CD8-positive, alpha-beta memory T cell (primary cell): ENCODE measurements around the gene FGFRL1. TPM values are rescaled to one million over a fixed set of nuclear protein-coding genes. Genes with fewer than 3 reads are reported as not detected.

ENCODE experiments used
- CTCF ChIA-PET: fragments of 350-600 bp; sonication (Branson Sonifier 250); formaldehyde crosslinking; loops from one replicate; lab custom pipeline; 2021; ENCODE audit warnings: antibody characterized with exemption; lab: Charles Lee
- POLR2A ChIA-PET: fragments of 350-600 bp; sonication (Branson Sonifier 250); formaldehyde crosslinking; loops from one replicate; lab custom pipeline; 2021; ENCODE audit warnings: antibody characterized with exemption; lab: Charles Lee
- DNase-seq, 5 donors: peaks; one replicate each; pipeline versions ENCODE4 v3.0.0 to v3.0.0-alpha.2; 2020 to 2022; ENCODE audit warnings: mixed read lengths in 1 of 5
- H3K27ac ChIP-seq: one replicate; pipeline ENCODE4 v1.7.0; 2013; ENCODE audit warnings: low read depth, mild to moderate bottlenecking, low read length, moderate library complexity
- H3K27me3 ChIP-seq: 2 replicates; pipeline ENCODE4 v1.7.0; 2013; ENCODE audit warnings: low read length, mild to moderate bottlenecking; ENCODE audit not compliant: insufficient read depth, poor library complexity, severe bottlenecking
- H3K36me3 ChIP-seq: 2 replicates; pipeline ENCODE4 v1.7.0; 2013; ENCODE audit warnings: mild to moderate bottlenecking, low read length, moderate library complexity; ENCODE audit not compliant: insufficient read depth
- H3K4me1 ChIP-seq: 2 replicates; pipeline ENCODE4 v1.7.0; 2013; ENCODE audit warnings: mild to moderate bottlenecking, low read length, moderate library complexity; ENCODE audit not compliant: insufficient read depth
- H3K4me3 ChIP-seq: 2 replicates; pipeline ENCODE4 v1.7.0; 2013; ENCODE audit warnings: mild to moderate bottlenecking, low read length
- H3K9me3 ChIP-seq: 2 replicates; pipeline ENCODE4 v1.7.0; 2013; ENCODE audit warnings: mild to moderate bottlenecking, low read length
- H3K27ac Mint-ChIP-seq, 8 donors: one replicate each; pipeline ENCODE4 v1.8.0; 2020 to 2021; ENCODE audit warnings: mixed read lengths in 8 of 8, mild to moderate bottlenecking in 6 of 8, inconsistent platforms in 3 of 8, moderate library complexity in 3 of 8
- H3K27me3 Mint-ChIP-seq, 2 donors: one replicate each; pipeline ENCODE4 v1.8.0; 2020 to 2021; ENCODE audit warnings: mixed read lengths in 2 of 2, mild to moderate bottlenecking in 1 of 2, moderate library complexity in 1 of 2
- H3K36me3 Mint-ChIP-seq, 3 donors: one replicate each; pipeline ENCODE4 v1.8.0; 2020 to 2021; ENCODE audit warnings: mixed read lengths in 3 of 3, inconsistent platforms in 1 of 3, mild to moderate bottlenecking in 1 of 3
- H3K4me1 Mint-ChIP-seq, 3 donors: one replicate each; pipeline ENCODE4 v1.8.0; 2020 to 2021; ENCODE audit warnings: mixed read lengths in 3 of 3, inconsistent platforms in 1 of 3, mild to moderate bottlenecking in 1 of 3
- H3K4me3 Mint-ChIP-seq, 7 donors: one replicate each; pipeline ENCODE4 v1.8.0; 2020 to 2021; ENCODE audit warnings: mixed read lengths in 7 of 7, mild to moderate bottlenecking in 6 of 7, moderate library complexity in 4 of 7, inconsistent platforms in 2 of 7
- H3K9me3 Mint-ChIP-seq, 5 donors: one replicate each; pipeline ENCODE4 v1.8.0; 2020 to 2022; ENCODE audit warnings: mixed read lengths in 5 of 5, mild to moderate bottlenecking in 3 of 5, moderate library complexity in 2 of 5, inconsistent platforms in 1 of 5
- polyA plus RNA-seq: library from polyadenylated mRNA; unstranded; fragments of 300-500 nt; fragmentation: Illumina TruSeq; gene quantifications from one replicate; pipeline ENCODE4 v1.2.3, GENCODE V29; 2021
- total RNA-seq, 2 experiments: library from RNA; stranded (reverse); gene quantifications; one replicate each; pipeline ENCODE4 v1.2.3, GENCODE V29; 2021

Gene FGFRL1
- total and polyA plus RNA-seq, 3 experiments from 2014 or later = 1.4 to 14.5 (median 12.3) TPM

DNA sequence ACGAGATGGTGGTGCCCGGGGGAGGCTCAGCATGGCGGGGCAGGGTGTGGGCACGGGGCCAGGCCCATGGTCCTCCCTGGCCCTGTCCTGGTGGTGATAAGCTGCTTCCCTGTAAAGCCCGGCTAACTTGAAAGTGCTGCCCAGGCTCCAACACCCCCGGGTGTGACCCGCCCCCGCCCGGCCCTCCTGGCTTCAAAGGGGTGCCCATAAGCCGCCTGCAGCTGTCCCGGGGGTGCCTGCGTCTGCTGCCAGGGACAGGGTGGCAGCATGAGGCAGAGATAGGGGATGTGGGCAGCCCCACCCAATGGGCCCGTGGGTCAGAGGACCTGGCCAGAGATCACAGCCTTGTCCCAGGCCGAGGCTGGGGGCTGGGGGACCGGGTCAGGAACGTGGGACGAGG, 18.1 kb downstream of the FGFRL1 start:
- Histone ChIP-seq H3K27me3 (no peaks in the 10 kb centered on the region), H3K27ac (no peak overlapping the region), H3K9me3 (no peaks in the 10 kb centered on the region), H3K4me1 (no peaks in the 10 kb centered on the region), H3K36me3 (no peaks in the 10 kb centered on the region), H3K4me3 (no peak overlapping the region)
- H3K9me3 Mint-ChIP-seq = no peaks in the 10 kb centered on the region
- peaks cover 0 to 7% (median 2%) of the 10 kb centered on the region in 3 donors for H3K36me3 Mint-ChIP-seq
- ChIA-PET CTCF (no interaction called here), POLR2A (no interaction called here)
- no peak overlapping the region for H3K27ac Mint-ChIP-seq
- H3K4me1 Mint-ChIP-seq = peaks cover 4 to 15% (median 8%) of the 10 kb centered on the region in 3 donors
- H3K27me3 Mint-ChIP-seq = peaks cover 0 to 1% of the 10 kb centered on the region in 2 donors
- no peak overlapping the region for H3K4me3 Mint-ChIP-seq
- no peak for DNase-seq

DNA sequence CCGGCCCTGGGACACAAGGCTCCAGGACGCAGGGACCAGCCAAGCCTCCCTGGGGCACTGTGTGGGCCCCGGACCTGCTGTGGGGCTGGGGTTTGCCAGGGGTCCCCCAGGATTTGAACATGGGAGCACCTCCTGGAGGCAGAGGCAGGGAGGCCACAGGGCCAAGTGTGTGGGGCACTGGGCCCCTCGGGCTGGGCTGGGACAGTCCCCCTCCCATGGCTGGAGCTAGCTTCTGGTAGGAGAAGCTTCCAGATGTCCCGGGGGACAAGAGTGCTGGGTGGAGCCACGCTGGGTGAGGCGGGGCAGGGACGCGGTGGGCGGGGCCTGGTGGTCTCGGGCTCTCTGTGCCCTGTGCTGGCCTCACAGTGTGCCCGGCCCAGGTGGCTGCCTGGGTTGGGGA, 18.6 kb downstream of the FGFRL1 start:
- Histone ChIP-seq H3K9me3 (no peaks in the 10 kb centered on the region), H3K36me3 (no peaks in the 10 kb centered on the region), H3K27ac (no peak overlapping the region), H3K27me3 (no peaks in the 10 kb centered on the region), H3K4me1 (no peaks in the 10 kb centered on the region), H3K4me3 (no peak overlapping the region)
- DNase-seq = no peak
- Mint-ChIP-seq H3K36me3 (peaks cover 0 to 7% (median 2%) of the 10 kb centered on the region in 3 donors), H3K27ac (no peak overlapping the region), H3K9me3 (no peaks in the 10 kb centered on the region), H3K4me3 (no peak overlapping the region), H3K4me1 (peaks cover 4 to 15% (median 8%) of the 10 kb centered on the region in 3 donors), H3K27me3 (peaks cover 0 to 1% of the 10 kb centered on the region in 2 donors)
- ChIA-PET POLR2A (no interaction called here), CTCF (no interaction called here)

DNA sequence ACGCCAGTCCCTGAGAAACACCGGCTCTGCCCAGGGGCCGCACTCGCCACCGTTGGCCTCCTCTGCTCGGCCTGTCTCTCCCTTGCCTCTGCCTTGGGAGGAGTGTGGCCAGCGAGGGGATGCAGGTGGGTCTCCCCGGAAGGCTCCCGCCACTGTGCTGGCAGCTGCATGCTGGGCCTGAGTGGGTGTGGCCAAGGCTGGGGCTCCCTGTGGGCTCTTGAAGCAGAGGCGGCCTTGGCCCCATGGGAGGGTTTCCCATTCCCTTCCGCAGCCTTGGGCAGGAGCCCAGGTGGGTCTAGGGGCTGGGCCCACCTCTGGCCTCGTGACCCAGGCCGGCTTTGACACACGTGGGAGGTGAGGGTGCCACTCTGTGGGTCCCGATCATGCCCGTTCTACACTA, 19.1 kb downstream of the FGFRL1 start:
- Histone ChIP-seq H3K9me3 (no peaks in the 10 kb centered on the region), H3K4me1 (no peaks in the 10 kb centered on the region), H3K27ac (no peak overlapping the region), H3K36me3 (no peaks in the 10 kb centered on the region), H3K27me3 (no peaks in the 10 kb centered on the region), H3K4me3 (no peak overlapping the region)
- ChIA-PET POLR2A (no interaction called here), CTCF (no interaction called here)
- H3K36me3 Mint-ChIP-seq = peaks cover 0 to 1% (median 0%) of the 10 kb centered on the region in 3 donors
- H3K27me3 Mint-ChIP-seq = peaks cover 0 to 1% of the 10 kb centered on the region in 2 donors
- DNase-seq = no peak
- H3K27ac Mint-ChIP-seq = no peak overlapping the region
- H3K4me1 Mint-ChIP-seq = peaks cover 4 to 10% (median 7%) of the 10 kb centered on the region in 3 donors
- no peak overlapping the region for H3K4me3 Mint-ChIP-seq
- no peaks in the 10 kb centered on the region for H3K9me3 Mint-ChIP-seq

DNA sequence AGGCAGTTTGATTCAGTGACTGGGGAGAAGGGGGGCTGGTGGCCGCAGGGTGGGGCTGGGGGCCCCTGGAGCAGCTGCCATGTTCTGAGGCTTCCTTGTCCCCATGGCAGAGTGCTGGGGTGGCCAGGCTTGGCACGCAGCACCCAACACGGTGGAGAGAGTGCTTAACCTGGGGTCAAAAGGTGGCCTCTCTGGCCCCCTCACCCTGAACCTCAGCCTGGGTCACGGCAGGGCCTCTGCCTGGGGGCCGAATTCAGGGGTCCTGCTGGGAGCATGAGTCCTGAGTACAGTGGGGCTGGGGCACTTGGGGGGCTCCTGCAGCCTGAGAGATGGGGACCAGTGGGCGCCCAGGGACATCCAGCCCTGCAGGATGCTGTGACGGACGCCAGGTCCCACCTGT, 19.9 kb downstream of the FGFRL1 start:
- H3K27ac ChIP-seq = no peak overlapping the region
- Mint-ChIP-seq H3K4me1 (peaks cover 0 to 2% (median 0%) of the 10 kb centered on the region in 3 donors), H3K27me3 (peaks cover 0 to 1% of the 10 kb centered on the region in 2 donors), H3K27ac (no peak overlapping the region), H3K9me3 (no peaks in the 10 kb centered on the region), H3K4me3 (no peak overlapping the region), H3K36me3 (no peaks in the 10 kb centered on the region)
- DNase-seq = no peak
- H3K27me3 ChIP-seq = no peaks in the 10 kb centered on the region
- POLR2A ChIA-PET = no interaction called here
- H3K9me3 ChIP-seq = no peaks in the 10 kb centered on the region
- H3K36me3 ChIP-seq = no peaks in the 10 kb centered on the region
- H3K4me1 ChIP-seq = no peaks in the 10 kb centered on the region
- CTCF ChIA-PET = no interaction called here
- no peak overlapping the region for H3K4me3 ChIP-seq

DNA sequence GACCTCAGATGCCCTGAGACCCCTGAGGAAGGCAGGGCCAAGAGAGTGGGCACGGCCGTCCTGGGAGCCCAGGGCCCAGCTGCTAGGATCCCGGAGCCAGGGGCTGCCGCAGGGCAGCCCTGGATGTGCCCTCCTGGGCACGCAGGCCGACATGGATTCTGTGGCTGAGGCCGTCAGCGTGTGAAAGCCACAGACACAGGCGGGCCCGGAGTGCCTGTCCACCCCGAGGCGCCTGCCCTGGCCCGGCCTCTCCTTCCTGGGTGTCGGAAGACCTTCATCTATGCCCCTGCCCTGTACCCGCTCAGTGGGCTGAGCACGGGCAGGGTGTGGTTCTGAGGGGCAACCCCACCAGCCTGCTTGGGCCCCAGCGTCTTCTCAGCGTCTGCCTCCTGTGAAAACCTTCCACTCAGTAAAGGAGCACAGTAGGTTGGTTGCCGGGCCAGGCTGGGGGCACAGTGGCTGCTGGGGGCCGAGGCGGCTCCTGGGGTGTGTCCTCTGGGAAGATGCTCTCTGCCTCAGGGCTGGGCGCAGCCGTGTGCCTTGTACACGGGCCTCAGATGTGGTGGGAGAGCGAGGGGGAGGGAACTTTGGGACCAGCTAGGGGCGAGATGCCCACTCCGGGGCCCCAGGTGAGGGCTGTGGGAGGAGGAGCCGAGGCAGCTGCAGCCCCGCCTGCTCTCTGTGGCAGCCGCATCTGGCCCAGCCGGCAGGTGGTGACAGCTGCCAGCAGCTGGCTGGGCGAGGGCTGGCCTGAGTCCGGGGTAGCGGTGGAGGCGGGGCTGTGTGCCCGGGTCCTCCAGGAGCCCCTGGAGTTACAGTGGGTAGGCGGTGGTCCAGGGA, 20.8 kb downstream of the FGFRL1 start:
- ChIA-PET CTCF (no interaction called here), POLR2A (no interaction called here)
- Histone ChIP-seq H3K9me3 (no peaks in the 10 kb centered on the region), H3K36me3 (no peaks in the 10 kb centered on the region), H3K27me3 (no peaks in the 10 kb centered on the region), H3K4me1 (no peaks in the 10 kb centered on the region), H3K4me3 (no peak overlapping the region), H3K27ac (no peak overlapping the region)
- Mint-ChIP-seq H3K4me3 (no peak overlapping the region), H3K36me3 (no peaks in the 10 kb centered on the region), H3K9me3 (no peaks in the 10 kb centered on the region), H3K27me3 (peaks cover 0 to 1% of the 10 kb centered on the region in 2 donors), H3K27ac (no peak overlapping the region), H3K4me1 (no peaks in the 10 kb centered on the region)
- no peak for DNase-seq

DNA sequence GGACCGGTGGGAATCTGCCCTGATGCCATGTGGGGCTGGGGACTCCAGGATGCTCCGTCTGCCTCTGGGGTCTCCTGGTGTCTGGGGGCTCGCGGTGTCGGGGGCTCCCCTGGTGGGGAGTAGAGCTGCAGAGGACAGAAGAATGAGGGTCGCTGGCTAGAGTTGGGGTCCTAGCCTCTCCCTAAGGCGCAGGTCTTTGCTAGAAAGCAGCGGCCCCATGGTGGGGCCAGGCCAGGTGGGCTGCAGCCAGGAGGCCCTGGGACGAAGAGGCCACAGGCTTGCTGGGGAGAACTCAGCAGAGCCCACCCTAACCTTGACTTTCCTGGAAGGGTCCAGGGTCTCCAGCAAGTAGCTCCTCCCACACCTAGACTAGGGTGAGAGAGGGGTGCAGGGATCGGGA, 21.4 kb downstream of the FGFRL1 start:
- no peaks in the 10 kb centered on the region for H3K9me3 Mint-ChIP-seq
- Histone ChIP-seq H3K27ac (no peak overlapping the region), H3K27me3 (no peaks in the 10 kb centered on the region), H3K36me3 (no peaks in the 10 kb centered on the region), H3K4me1 (no peaks in the 10 kb centered on the region), H3K4me3 (no peak overlapping the region), H3K9me3 (no peaks in the 10 kb centered on the region)
- DNase-seq = no peak
- H3K27ac Mint-ChIP-seq = no peak overlapping the region
- H3K4me1 Mint-ChIP-seq = no peaks in the 10 kb centered on the region
- no peak overlapping the region for H3K4me3 Mint-ChIP-seq
- peaks cover 0 to 1% of the 10 kb centered on the region in 2 donors for H3K27me3 Mint-ChIP-seq
- POLR2A ChIA-PET = no interaction called here
- no peaks in the 10 kb centered on the region for H3K36me3 Mint-ChIP-seq
- CTCF ChIA-PET = no interaction called here

DNA sequence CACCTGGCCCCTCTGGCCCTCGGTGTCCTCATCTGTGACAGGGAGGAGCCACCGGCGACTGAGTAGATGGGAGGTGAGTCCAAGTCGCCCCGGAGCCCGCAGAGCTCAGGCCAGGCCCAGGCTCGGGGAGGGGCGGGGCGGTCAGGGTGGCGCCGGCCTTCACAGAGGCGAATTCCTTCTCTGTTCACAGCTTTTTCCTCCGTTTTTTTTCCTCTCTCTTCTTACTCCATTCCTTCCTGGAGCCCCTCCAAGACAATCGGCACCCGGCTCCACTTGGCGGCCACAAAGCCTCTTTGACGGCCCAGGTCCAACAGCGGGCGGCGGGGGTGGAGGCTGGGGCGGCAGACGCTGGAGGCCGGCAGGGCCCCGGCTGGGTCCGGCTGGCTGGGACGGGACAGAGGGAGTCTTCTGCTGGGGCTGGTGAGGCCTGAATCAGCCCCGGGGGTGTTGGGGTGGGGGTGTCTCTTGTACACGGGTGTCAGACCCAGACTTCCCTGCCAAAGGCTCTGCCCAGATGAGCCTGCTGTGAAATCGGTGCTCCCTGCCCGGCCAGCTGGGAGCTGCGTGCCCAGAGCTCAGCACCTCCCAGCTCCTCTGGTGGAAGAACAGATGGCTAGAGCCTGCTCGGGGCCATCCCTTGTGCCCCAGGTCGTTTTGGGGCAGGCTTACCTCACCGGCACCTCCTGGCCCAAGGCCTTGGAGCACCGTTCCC, 22.6 kb downstream of the FGFRL1 start:
- no peak overlapping the region for H3K27ac ChIP-seq
- no peak overlapping the region for H3K27ac Mint-ChIP-seq
- no peaks in the 10 kb centered on the region for H3K9me3 ChIP-seq
- H3K36me3 ChIP-seq = no peaks in the 10 kb centered on the region
- CTCF ChIA-PET = no interaction called here
- DNase-seq = no peak
- peaks cover 0 to 1% of the 10 kb centered on the region in 2 donors for H3K27me3 Mint-ChIP-seq
- no peak overlapping the region for H3K4me3 Mint-ChIP-seq
- no peaks in the 10 kb centered on the region for H3K4me1 Mint-ChIP-seq
- POLR2A ChIA-PET = no interaction called here
- no peaks in the 10 kb centered on the region for H3K9me3 Mint-ChIP-seq
- no peaks in the 10 kb centered on the region for H3K4me1 ChIP-seq
- H3K4me3 ChIP-seq = no peak overlapping the region
- no peaks in the 10 kb centered on the region for H3K27me3 ChIP-seq
- no peaks in the 10 kb centered on the region for H3K36me3 Mint-ChIP-seq

DNA sequence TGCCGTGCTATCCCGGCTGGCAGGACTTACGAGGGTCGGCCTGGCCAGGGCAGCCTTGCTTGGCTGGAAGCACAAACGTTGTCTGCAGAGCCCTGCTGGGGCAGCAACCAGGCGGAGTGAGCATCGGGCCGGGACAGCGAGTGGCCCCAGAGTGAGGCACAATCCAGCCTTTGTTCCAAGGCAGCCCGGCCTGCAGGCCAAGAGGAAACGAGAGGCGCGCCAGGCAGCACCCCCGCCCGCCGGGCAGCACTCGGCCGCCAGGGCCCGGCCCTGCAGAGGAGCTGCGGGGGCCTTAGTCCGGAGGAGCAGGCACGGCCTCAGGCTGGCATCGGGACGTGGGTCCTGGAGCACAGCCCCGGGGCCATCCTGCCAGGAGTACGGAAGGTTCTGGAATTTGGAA, 24.1 kb downstream of the FGFRL1 start:
- no peak overlapping the region for H3K27ac Mint-ChIP-seq
- no peaks in the 10 kb centered on the region for H3K4me1 Mint-ChIP-seq
- Histone ChIP-seq H3K9me3 (no peaks in the 10 kb centered on the region), H3K4me3 (no peak overlapping the region), H3K27me3 (no peaks in the 10 kb centered on the region), H3K36me3 (no peaks in the 10 kb centered on the region), H3K4me1 (no peaks in the 10 kb centered on the region), H3K27ac (no peak overlapping the region)
- peaks cover 0 to 1% of the 10 kb centered on the region in 2 donors for H3K27me3 Mint-ChIP-seq
- DNase-seq = no peak
- no peaks in the 10 kb centered on the region for H3K36me3 Mint-ChIP-seq
- CTCF ChIA-PET = no interaction called here
- H3K4me3 Mint-ChIP-seq = no peak overlapping the region
- POLR2A ChIA-PET = no interaction called here
- no peaks in the 10 kb centered on the region for H3K9me3 Mint-ChIP-seq
